HG03060 (cell line): ENCODE results near the gene HTR1B.

Experiments
- ATAC-seq: cut with Tn5 transposase; IDR thresholded peaks from one replicate; pipeline ENCODE4 v1.9.1; 2021; ENCODE audit warnings: low read depth, moderate number of reproducible peaks; ENCODE audit not compliant: unreplicated experiment

The HTR1B gene

GRCh38 chr6:77457720-77458349, 5.5 kb downstream of the HTR1B start:
- ATAC-seq: no peak

GRCh38 chr6:77456531-77457248, 6.6 kb downstream of the HTR1B start:
- ATAC-seq: no peak

GRCh38 chr6:77455271-77455670, 8.0 kb downstream of the HTR1B start:
- ATAC-seq: no peak

GRCh38 chr6:77454386-77454785, 8.9 kb downstream of the HTR1B start:
- ATAC-seq: no peak

DNA sequence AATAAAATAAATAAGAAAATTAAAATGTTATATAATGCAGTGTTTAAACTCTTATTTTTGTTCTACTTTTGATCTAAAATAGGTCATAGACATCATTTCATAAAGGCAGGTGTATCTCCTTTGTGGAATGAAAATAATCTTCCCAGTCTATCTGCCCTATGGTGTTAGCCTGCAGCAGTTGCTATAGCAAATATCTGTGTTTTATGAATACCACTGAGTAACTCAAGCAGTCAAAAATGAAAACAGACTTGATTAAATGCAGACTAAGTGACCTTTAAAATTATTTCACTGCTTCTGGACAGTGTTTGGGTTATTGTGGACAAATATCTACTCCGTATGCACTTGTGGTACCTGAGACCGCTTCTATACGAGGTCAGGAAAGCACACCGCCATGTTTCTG, 11.8 kb downstream of the HTR1B start:
- no peak for ATAC-seq

GRCh38 chr6:77450924-77451323, 12.4 kb downstream of the HTR1B start:
- ATAC-seq: no peak

- ATAC-seq: no peak
Measured at GRCh38 chr6:77448546-77448945, 14.7 kb downstream of the HTR1B start.

DNA sequence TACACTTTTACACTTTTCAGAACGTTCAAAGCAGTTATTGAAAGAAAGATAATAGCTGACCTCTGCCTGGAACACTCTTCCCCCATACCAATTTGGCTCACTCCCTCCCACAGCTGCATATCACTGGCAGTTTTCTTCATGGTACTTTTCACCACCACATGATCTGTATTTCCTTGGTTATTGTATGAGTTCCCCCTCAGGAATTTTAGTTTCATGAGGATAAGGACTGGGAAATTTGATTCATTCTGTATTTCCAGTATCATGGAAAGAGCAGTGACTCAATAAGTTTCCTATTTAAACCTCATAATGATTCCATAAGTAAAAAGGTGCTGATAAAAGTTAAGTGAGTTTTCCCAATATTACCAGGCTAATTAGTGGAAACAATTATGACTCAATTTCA, 16.0 kb downstream of the HTR1B start:
- no peak for ATAC-seq

DNA sequence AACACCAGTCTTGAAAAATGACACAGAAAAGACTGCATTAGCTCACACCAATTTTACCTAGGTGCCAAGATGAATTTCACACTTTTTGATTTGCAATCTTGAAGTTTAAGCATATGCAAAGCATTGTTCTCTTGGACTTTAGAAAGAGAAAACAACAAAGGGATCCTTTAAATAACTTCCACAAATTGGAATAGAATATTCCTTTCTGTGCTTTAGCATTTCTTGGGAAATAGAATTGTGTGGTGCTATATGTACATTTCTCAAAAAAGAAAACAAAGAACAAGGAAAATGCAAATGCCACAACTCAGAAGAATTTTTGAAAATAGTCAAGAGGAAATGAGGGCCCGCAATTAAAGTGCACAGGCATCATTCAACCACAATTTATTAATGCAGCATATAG, 17.0 kb downstream of the HTR1B start:
- no peak for ATAC-seq

DNA sequence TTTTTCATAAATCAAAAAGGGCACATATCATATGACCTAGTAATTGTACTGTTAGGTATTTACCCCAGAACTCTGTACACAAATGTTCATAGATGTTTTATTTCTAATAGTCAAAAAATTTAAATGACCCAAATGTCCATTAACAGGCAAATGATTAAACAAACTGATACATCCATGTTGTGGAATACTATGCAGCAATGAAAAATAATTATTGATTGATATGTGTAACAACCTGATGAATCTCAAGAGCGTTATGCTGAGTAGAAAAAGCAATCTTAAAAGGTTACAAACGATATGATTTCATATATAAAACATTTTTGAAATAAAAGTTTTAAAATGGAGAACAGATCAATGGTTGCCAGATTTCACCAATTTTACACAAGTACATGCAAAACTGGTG, 18.1 kb downstream of the HTR1B start:
- no peak for ATAC-seq

DNA sequence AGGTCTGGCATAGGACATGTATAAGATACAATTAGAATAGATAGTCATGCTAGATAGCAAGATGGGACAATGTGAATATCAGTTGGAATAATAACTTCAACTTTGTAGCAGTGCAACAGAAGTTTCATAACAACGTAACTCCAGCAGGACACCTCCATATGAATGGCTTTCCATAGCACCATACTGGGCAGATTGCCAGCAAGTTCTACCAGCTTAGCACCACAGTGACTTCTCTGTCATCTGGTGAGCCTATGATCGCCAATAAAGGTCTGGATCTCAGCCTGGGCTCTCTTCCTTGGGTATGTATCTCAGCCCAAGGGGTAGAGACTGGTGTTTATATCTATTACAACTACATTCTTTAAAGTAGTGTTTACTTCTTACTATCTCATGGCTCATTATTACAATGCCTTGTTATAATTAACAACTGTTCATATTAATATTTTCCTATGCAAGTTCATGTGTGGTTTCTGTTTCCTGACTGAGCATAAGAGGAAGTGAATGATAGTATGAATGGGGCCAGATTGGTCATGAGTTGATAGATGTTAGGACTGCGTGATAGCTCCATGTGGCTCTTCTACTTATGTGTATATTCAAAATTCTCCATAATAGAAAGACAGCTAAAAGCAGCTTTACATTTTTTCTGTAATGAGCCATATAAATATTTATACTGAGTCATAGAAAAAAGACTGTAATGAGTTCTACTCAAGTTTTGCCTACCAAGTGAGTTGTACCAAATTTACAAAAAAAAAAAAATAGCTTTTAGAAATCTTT, 22.9 kb downstream of the HTR1B start:
- no peak for ATAC-seq

- no peak for ATAC-seq
Measured at GRCh38 chr6:77433888-77434287, 29.4 kb downstream of the HTR1B start.

- no peak for ATAC-seq
Measured at GRCh38 chr6:77430504-77430903, 32.8 kb downstream of the HTR1B start.

DNA sequence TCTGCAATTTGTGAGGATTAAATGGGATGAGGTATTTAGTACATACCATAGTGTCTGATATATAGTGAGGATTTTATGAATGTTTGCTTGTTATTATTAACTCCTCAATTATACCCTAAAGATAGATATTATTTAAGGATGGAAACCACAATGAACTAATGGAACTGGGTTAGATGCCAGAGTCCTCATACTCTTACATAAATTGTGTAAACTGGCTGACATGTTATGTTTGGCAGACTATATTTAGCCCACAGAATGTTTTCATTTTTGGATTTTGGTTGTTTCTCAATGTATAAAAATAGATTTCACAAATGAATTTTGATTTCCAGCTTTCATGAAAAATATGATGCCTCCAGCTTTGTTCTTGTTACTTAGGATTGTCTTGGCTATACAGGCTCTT, 37.6 kb downstream of the HTR1B start:
- ATAC-seq: no peak

GRCh38 chr6:77425216-77425615, 38.1 kb downstream of the HTR1B start:
- ATAC-seq: no peak

- no peak for ATAC-seq
Measured at GRCh38 chr6:77424761-77425160, 38.5 kb downstream of the HTR1B start.

DNA sequence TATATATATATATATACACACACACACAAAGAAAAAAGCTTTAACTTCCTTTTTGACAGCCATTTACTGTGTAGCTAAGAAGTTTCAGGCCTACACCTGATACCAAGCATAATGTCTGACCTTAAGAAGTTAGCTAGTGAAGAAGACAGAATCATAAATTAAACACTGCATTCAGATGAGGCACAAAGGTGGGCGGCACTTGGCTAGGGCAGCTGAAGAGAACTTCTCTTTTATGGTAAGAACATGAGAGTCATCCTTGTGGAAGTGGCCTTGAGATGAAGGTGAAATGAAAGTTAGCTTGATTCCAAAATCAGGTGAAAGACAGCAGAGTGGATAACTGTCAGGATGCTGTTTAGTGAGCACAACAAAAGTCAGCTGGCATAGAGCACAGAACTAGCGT, 46.5 kb downstream of the HTR1B start:
- no peak for ATAC-seq

GRCh38 chr6:77415706-77416105, 47.6 kb downstream of the HTR1B start:
- ATAC-seq: no peak
